K562 (cell line): ENCODE data around the gene RSPO1.

Experiments used
- BCLAF1 ChIP-seq, 2 experiments: fragments of 450-650 bp in 1 of 2; IDR thresholded peaks; 2 replicates each; pipeline ENCODE4 v1.6.1; 2011 to 2017; ENCODE audit warnings: low read depth in 2 of 2, antibody characterized with exemption in 1 of 2, borderline replicate concordance in 1 of 2, low read length in 1 of 2, mild to moderate bottlenecking in 1 of 2, mixed read lengths in 1 of 2; ENCODE audit not compliant: control insufficient read depth in 1 of 2
- CTCF ChIP-seq, 3 experiments: IDR thresholded peaks in 2 of 3; conservative IDR thresholded peaks in 1 of 3; 2 replicates each; pipeline ENCODE4 v1.5.1; 2011 to 2012; ENCODE audit warnings: low read length in 3 of 3, mild to moderate bottlenecking in 3 of 3, control low read depth in 2 of 3, improper control_type of control experiment in 1 of 3, inconsistent platforms in 1 of 3, low read depth in 1 of 3, mixed read lengths in 1 of 3, moderate library complexity in 1 of 3; ENCODE audit not compliant: insufficient read depth in 2 of 3
- EP300 ChIP-seq: IDR thresholded peaks from 2 replicates; pipeline ENCODE4 v1.6.1; 2012; ENCODE audit warnings: low read length, improper control_type of control experiment
- HNRNPK ChIP-seq: fragments of 200-400 bp; formaldehyde crosslinking; IDR thresholded peaks from one replicate; pipeline ENCODE4 v1.6.1; 2018; ENCODE audit warnings: mild to moderate bottlenecking, low read depth, low read length; ENCODE audit not compliant: poor library complexity, severe bottlenecking
- JUN ChIP-seq, 2 experiments: sonication (generic) in 1 of 2; formaldehyde crosslinking in 1 of 2; IDR thresholded peaks; 2 replicates each; pipeline versions ENCODE4 v1.6.1 to v1.8.0; 2012 to 2022; ENCODE audit warnings: borderline replicate concordance in 2 of 2, mild to moderate bottlenecking in 2 of 2, improper control_type of control experiment in 1 of 2, low read depth in 1 of 2, low read length in 1 of 2, missing genetic modification reagents in 1 of 2
- MAX ChIP-seq: sonication (generic); formaldehyde crosslinking; IDR thresholded peaks from 2 replicates; pipeline ENCODE4 v1.9.0; 2022; ENCODE audit warnings: mild to moderate bottlenecking, missing genetic modification reagents
- NR1H2 ChIP-seq: sonication (generic); formaldehyde crosslinking; IDR thresholded peaks from 2 replicates; pipeline ENCODE4 v1.4.0; 2020; ENCODE audit warnings: mild to moderate bottlenecking, missing genetic modification reagents
- PRPF4 ChIP-seq: fragments of 200-400 bp; formaldehyde crosslinking; IDR thresholded peaks from one replicate; pipeline ENCODE4 v1.6.1; 2017; ENCODE audit warnings: low read length, low read depth, mild to moderate bottlenecking; ENCODE audit not compliant: insufficient read depth, poor library complexity, severe bottlenecking
- SMC3 ChIP-seq: conservative IDR thresholded peaks from 2 replicates; pipeline ENCODE4 v1.6.1; 2011; ENCODE audit warnings: low read depth, low read length, improper control_type of control experiment; ENCODE audit not compliant: insufficient read depth
- TAL1 ChIP-seq: fragments of 450-650 bp; IDR thresholded peaks from 2 replicates; pipeline ENCODE4 v1.6.1; 2016; ENCODE audit warnings: mild to moderate bottlenecking
- TEAD1 ChIP-seq, 2 experiments: fragments of 450-650 bp in 1 of 2; sonication (generic) in 1 of 2; formaldehyde crosslinking; IDR thresholded peaks; 2 replicates each; pipeline versions ENCODE4 v1.4.0 to v1.8.0; 2020 to 2022; ENCODE audit warnings: mild to moderate bottlenecking in 2 of 2, missing genetic modification reagents in 1 of 2
- USF1 ChIP-seq: sonication (generic); formaldehyde crosslinking; IDR thresholded peaks from 2 replicates; pipeline ENCODE4 v1.9.0; 2022; ENCODE audit warnings: mild to moderate bottlenecking, missing genetic modification reagents
- USF2 ChIP-seq: sonication (generic); formaldehyde crosslinking; IDR thresholded peaks from 2 replicates; pipeline ENCODE4 v1.5.0; 2020; ENCODE audit warnings: missing genetic modification reagents

- TF ChIP-seq JUN (IDR thresholded peaks at IDR 0.05; ENCODE audit: borderline replicate concordance, low read depth, low read length): no peak
- no peak for TF ChIP-seq JUN (CRISPR knock-in tag; IDR thresholded peaks at IDR 0.05; ENCODE audit: borderline replicate concordance)
- no peak for TF ChIP-seq EP300
- no peak for TF ChIP-seq NR1H2 (CRISPR knock-in tag)
- TF ChIP-seq SMC3: no peak
- TF ChIP-seq USF1 (CRISPR knock-in tag): no peak
- TF ChIP-seq TAL1: no peak
- TF ChIP-seq USF2: no peak
- TF ChIP-seq TEAD1 (CRISPR knock-in tag; IDR thresholded peaks at IDR 0.05): no peak
- no peak for TF ChIP-seq MAX (CRISPR knock-in tag)
- TF ChIP-seq PRPF4: no peak
- TF ChIP-seq HNRNPK: no peak
- peak in 2 of 3 experiments; percentile 17 to 27; a peak in 2 of 6 replicates for TF ChIP-seq CTCF (IDR thresholded peaks at IDR 0.05 in 2 of 3, conservative IDR thresholded peaks at IDR 0.05 in 1 of 3; ENCODE audit: insufficient read depth in 2 of 3, low read depth in 1 of 3, low read length in 3 of 3)
- no peak for TF ChIP-seq BCLAF1 (IDR thresholded peaks at IDR 0.05; ENCODE audit: borderline replicate concordance in 1 of 2, control insufficient read depth in 1 of 2, low read depth in 2 of 2, low read length in 1 of 2)
Observed at GRCh38 chr1:37605061-37605650, 29.5 kb downstream of the RSPO1 start.
